ENCODE measurements around the gene JPH2.
"Not testable (repeated sequence)": the region's sequence is repeated elsewhere in the genome, so short reads cannot be mapped to it uniquely, and the experiment has no call there.

Gene JPH2

DNA sequence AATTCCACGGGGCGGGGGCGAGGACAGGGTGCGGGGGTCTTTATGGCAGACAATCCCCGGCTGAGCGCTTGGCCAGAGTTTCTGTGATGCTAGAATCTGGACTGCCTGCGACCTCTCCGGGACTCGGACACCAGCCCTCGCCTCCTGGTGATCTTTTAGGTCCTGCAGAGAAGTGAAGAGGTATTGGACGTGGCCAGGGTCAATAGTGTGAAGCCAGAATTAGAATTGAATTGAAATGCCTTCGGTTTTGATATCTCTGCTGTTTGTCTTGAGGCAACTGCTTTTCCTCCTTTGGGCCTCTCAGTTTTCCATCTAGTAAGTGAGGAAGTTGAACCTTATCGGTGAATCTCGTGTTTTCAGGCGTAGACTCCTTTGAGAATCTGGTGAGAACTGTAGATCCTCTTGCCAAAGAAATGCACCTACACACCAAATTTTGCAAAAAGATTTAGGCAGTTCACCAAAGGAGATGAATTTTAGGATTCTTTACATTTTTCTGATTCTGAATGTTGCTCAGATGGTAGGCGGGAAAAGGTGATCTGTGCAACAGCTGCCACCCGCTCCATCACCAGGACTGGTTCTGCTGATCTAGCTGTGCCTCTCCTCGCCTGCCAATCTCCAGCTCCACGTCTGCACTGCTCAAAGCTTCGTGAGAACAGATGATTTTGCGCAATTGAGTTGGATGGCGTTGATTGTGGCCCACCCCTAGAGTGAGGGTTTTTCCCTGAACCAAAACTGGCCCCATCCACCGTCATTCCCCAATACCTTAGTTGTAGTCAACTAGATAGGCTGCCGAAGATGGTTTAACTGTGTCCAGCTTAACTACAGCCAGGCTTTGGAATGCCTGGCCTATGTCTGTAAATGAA is 24.4 kb upstream of the JPH2 start:
- DNase-seq (ENCODE audit: low read depth, low spot score): no peak

DNA sequence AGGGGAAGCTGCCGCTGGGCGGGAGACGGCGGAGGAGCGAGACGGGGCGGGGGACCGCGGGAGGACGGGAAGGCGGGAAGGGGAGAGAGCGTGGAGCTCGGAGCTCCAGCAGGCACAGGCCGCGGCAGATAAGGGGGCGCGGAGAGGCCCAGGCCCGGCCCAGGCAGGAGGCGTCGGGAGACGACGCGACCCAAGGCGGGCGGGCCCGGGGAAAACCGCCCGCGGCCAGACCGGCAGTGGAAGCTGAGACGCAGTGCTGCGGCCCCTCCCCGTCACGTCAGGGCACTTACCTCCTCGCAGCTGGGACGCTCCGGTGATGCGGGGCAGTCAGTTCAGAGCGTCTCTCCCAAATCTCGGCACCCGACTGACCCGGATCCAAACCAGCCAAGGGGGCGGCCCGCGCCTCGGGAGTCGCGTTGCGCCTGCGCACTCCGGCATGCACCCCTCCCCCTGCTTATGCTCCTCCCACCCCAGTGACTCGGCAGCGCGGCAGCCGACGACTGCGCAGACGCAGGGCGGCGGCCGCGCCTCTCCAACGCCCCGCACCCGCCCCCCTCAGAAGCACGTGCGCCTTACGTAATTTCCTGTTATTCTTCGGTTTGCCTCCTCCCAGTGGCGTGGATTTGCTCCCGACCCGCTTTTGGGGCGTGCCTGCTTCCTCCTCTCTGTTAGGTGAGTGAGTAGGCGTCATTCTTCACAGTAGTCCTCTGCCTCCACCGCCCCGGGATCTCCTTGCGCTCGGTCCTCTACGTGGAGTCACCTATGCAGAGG is 23.6 kb upstream of the JPH2 start, which contains the start of gene OSER1:
TSS of gene OSER1 (minus strand) at position 366 of the 771 bp plus-strand sequence. CDS start 3,814 bp downstream, outside the sequence.
- DNase-seq (ENCODE audit: low read depth, low spot score): peak; percentile 98

DNA sequence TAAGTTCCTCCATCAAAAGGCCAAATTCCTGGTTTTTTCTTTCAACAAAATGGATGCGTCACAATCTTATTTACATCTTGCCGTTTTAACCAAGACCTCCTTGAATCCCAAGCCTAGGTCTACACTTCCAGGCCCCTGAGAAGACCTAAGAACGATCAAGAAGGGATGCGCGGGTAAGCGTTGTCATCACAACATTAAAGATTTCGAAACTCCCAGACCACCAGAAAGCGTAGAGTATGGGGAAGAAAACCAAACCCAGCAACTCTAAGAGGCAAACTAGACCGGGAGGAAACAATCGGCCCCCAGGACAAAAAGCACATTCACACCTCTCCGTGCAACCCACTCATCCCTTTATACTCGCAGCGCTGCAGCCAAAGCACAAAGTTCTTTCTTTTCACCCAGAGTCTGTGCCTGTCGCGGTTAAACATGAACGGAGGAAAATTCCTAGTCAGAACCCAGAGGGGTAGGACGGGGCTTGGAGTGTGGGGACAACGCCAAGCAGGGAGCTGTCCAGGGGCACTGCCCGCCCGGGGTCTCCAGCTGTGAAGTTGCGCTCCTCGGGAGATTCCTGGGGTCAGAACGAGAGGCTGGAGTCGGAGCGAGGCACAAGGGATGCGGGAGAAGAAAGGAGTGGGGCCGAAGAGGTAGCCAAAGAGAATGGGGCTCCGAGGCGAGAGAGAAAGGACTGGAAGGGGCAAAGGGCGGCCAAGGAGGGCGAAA is 22.9 kb upstream of the JPH2 start:
- DNase-seq (ENCODE audit: low read depth, low spot score): no peak

DNA sequence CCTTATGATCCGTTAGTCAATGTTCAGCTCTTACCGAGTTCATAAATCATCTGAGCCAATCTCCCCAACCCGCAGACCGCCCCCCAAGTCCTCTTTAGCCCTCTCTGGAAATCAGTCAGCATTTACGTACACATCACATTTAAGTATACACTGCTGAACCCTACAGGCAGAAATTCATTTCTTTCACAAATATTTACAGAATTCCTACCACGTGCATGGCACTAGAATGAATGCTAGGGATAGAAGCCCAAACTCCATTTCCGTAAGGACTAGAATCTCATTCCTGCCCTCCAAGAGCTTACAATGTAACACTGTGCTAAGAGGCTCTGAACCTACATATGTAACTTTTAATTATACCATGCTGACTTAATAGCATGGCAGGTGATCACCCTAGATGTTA is 21.8 kb upstream of the JPH2 start:
- DNase-seq (ENCODE audit: low read depth, low spot score): no peak

DNA sequence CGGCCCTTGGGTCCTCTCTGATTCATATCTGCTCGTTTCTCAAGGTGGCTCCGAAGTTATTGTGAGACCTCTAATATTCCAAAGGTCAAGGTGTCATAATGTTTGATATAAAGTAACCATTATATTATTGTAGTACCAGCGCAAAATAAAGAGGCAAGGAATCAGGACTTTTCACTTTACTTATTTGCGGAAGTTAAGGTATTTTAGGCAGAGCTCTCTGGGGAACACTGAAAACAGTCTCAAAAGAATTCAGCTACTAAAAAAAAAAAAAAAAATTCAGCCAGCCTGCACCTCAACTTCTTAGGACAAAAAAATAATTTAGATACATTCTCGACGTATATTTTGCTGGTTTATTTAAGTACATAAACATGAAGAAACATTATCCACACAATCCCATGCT is 21.2 kb upstream of the JPH2 start:
- DNase-seq (ENCODE audit: low read depth, low spot score): no peak

DNA sequence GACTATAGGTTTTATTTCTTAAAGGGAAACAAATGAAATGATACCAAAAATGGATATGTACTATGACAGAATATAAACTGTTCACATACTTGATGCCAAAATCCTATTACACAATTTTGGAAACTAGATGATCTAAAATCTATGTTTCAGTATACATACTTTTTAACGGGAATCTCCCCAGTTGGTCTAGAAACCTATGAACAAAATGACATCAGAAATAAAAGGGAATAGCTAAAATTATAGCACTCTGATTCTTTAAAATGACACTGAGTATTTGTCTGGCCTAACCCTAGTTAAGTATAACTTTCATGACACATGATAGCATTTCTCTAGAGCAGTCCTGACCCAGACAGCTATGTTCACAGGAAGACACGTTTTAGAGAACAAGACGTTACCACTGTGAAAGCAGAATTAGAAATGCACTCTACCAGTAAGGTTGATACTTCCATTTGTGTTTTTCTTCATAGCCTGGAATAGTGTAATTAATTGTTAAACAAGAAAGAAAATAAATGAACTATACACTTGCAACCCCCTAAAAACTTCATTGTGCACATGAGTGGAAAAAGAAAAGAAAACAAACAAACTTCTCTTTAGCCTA is 20.2 kb upstream of the JPH2 start:
- DNase-seq (ENCODE audit: low read depth, low spot score): no peak

DNA sequence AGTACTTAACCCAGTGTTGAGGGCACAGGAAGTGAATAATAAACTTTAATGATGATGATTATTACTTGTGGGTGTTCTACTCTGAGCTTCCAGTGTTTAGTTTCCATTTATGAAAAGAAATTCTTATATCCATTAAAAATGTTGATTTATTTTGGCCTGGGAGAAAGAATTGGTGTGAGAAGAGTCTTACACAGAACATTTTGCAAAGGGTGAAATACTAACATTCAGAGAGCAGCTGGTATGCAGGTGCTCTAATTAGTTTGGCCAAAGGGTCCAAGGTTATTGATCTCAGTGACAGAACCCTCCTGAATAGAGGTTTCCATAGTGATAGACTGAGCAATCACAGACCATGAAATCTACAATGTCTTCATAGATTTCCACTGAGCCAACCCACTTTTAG is 19.1 kb upstream of the JPH2 start:
- DNase-seq (ENCODE audit: low read depth, low spot score): no peak

DNA sequence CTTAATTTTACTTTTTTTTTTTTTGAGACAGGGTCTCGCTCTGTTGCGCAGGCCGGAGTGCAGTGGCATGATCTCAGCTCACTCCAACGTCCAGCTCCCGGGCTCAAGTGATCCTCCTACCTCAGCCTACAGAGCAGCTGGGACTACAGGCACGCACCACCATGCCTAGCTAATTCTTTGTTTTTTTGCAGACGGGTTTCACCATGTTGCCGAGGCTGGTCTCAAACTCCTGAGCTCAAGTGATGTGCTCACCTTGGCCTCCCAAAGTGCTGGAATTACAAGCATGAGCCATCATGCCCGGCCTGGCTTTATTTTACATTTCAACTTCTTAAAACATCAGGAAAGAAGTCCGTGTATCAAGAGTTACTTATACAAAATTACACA is 17.8 kb upstream of the JPH2 start:
- no peak for DNase-seq (ENCODE audit: low read depth, low spot score)

DNA sequence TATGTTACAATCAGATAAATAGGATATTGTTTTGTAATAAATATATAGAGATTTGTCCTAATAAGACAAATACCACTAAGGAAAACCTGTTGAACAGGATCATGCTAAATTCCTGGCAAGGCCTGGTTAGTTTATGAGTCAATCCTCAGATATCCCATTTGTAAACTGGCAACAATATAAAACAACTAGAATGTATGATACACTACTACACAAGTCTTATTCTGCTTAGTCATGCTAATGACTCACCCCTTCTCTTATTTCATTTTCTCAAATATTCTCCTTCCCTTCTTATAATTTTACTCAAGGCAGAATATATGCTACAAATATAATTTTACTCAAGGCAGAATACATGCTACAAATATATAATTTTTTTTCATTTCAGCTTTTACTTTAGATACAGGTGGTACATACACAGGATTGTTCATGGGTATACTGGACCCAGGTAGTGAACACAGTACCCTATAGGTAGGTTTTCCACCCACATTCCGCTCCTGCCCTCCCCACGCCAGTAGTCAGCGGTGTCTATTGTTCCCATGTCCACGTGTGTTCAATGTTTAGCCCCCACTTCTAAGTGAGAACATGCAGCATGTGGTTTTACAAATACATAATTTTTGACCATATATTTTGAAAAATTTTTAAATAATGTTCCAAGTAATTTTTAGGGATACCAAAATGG is 17.3 kb upstream of the JPH2 start:
- no peak for DNase-seq (ENCODE audit: low read depth, low spot score)

DNA sequence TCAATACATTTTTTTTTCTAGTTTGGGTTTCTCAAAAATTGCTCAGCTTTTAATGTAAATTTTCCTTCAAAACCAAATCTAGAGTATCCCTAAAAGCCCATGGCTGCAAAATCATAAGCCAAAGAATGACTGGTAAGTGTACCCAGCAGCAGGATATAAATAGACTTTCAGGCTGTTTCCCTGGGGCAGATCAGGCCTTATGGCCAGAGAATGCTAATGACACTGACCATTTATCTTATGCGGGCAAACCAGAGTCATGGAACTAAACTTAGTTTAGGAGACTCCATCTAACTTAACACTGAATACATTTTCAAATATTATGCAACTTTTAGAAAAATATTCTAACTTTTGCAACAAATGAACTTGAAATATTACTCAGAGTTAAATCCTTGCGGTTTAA is 16.2 kb upstream of the JPH2 start:
- DNase-seq (ENCODE audit: low read depth, low spot score): no peak

DNA sequence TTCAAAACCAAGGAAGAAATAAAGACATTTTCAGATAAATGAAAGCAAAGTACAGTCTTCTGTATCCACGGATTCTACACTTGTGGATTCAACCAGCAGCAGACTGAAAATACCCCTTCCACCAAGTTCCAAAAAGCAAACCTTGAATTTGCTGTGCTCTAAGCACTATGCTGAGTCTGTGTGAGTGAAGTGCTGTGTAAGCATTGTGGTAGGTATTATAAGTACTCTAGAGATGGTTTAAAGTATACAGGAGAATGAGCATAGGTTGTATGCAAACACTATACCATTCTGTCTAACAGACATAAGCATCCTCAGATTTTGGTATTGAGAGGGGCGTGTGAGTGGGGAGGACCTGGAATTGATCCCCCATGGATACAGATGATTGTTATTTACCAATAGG is 14.0 kb upstream of the JPH2 start:
- no peak for DNase-seq (ENCODE audit: low read depth, low spot score)

DNA sequence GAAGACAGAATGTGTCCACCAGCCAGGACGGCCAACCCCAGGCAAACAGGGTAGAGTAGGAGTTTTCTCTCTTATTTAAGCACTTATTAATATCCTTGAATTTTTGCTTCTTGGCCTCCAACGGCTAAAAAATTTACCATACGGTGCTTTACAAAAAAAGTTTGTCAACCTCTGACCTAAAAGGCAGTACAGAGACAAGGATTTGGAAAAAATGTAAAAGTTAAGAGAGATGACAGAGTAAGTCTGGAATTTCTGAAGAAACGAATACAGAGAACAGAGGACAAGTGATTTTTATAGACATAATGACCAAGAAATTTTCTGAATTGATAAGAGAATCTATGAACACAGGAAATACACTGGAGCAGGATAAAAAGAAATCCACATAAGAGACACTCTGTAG is 13.4 kb upstream of the JPH2 start:
- DNase-seq (ENCODE audit: low read depth, low spot score): no peak

DNA sequence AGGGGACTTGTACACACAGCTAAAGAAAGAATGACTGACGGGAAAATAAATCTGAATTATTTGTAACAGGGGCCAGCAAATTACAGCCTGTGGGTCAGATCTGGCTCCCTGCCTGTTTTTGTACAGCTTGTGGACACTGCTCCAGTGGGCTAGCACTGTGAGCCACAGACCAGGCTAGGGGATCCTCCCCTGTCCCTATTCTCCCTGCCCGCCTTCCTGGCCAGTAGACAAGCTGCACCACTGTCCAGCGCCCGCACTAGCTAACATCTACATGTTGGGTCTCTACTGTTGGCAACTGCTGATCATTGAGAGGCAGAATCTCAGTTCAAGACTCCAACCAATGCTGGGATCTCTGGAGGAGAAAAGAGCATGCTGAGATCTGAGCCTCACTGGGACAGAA is 12.9 kb upstream of the JPH2 start:
- DNase-seq (ENCODE audit: low read depth, low spot score): no peak

DNA sequence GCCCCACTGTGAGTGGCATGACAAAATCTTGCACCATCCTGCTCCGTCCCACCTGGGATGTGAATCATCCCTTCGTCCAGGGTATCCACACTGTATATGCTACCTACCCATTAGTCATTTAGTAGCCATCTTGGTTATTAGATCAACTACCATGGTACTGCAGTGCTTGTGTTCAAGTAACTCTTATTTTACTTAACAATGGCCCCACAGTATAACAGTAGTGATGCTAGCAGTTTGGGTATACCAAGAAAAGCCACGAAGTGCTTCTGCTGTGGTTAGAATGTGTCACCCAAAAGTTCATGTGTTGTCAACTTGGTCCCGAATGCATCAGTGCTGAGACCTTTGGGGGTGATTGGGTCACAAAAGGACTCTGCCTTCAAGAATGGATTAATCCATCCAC is 11.9 kb upstream of the JPH2 start:
- no peak for DNase-seq (ENCODE audit: low read depth, low spot score)

DNA sequence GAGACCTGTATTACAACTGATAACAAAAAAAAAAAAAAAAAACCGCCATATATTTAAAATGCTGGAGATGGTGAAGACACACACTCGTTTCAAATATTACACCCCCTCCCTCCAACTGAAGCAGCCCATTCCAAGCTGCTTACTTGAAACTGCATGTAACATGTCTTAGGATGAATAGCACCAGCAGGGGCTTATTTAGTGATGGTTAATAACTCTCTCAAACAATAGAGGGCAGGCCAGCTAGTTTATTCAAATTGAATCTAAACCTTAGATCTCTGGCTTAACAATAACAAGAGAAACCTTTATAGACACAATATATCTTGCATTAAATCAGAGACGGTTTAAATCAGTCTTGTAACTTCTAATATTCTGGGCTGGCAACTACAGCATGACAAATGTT is 9.3 kb upstream of the JPH2 start:
- no peak for DNase-seq (ENCODE audit: low read depth, low spot score)

DNA sequence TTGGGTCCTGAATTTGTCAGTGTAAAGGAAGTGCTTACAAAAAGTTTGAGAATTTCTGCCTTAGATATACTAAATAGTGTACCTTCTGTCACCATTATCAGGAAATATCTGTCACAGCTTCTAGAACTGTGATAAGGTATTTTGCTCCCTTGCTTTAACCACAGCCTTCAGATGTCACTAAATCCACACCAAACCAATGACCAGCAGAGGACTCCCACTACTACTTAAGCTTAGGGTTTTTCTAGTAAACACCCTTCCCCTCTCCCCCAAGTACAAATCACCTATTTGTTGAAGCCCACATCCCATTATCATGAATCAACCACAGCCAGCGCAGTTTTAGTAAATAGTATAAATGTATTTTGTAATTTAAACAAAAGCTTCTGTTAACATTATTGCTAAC is 8.6 kb upstream of the JPH2 start:
- DNase-seq (ENCODE audit: low read depth, low spot score): no peak

DNA sequence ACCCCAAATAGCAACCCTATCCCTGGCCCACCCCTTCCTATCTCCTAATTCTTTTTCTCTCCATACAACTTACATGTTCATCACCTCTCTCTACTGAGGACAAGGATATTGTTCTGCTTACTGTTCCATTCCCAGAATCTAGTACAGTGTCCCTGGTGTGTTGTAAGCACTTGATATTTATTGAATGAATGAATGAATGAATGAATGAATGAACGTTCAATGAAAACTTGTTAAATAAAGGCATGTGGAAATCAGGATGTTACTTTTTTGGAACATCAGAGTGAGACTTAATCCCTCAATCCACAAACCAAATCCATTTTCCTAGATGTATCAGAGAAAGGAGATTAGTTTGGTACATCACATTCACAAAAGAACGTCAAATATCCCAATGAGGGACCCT is 6.8 kb upstream of the JPH2 start:
- no peak for DNase-seq (ENCODE audit: low read depth, low spot score)

DNA sequence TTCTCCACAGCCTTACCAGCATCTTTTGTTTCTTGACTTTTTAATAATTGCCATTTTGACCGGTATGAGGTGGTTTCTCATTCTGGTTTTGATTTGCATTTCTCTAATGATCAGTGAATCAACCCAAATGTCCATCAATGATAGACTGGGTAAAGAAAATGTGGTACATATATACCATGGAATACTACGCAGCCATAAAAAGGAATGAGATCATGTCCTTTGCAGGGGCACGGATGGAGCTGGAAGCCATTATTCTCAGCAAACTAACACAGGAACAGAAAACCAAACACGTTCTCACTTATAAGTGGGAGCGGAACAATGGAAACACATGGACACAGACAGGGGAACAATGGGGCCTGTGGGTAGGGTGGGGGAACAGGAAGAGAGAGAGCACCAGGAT is 4.7 kb upstream of the JPH2 start:
- DNase-seq (ENCODE audit: low read depth, low spot score): not testable (repeated sequence)

DNA sequence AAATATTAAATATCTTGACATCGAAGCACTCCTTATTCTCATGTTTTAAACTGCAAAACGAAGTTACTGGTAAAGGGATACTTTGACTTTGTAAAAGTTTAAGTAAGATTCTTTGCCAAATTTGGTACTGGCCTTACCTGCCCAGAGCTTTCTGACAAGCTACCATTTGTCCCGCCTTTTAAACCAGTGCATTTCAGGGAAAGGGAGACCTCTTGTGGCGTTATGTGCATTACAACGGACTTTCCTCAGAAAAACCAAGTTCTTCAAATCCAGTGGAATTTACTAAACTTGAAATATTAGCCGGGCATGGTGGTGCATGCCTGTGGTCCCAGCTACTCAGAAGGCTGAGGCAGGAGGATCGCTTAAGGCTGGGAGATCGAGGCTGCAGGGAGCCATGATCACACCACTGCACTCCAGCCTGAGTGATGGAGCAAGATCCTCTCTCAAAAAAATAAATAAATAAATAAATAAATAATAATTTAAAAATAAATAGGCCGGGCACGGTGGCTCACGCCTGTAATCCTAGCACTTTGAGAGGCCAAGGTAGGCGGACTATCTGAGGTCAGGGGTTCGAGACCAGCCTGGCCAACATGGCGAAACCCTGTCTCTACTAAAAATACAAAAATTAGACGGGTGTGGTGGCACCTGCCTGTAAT is 3.3 kb upstream of the JPH2 start:
- peak; percentile 23 for DNase-seq (ENCODE audit: low read depth, low spot score)

DNA sequence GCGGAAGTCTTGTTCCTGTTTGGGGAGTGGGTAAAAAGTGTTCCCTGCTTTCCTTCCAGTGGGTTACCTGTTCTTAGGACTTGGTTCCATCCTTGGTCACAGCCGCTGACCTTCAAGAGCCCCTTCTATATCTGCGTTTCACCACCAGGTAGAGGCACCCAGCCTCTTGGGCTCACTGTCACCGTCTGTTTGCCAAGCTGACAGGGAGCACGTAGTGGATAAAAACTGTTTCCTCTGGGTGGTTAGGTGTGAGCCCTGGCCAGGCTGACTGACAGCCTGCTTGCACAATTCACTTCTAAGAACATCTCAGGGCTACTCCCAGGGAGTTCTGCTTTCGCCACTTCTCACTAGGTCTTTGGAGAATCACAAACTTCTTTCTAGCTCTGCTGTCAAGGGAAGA is 1.8 kb upstream of the JPH2 start:
- no peak for DNase-seq (ENCODE audit: low read depth, low spot score)
